ENCODE data around the gene MT1X.
A peak's percentile ranks its signal among the peaks of the same experiment; 100 is the strongest.

- TF ChIP-seq CTCF (optimal IDR thresholded peaks at IDR 0.05 in 1 of 3, IDR thresholded peaks at IDR 0.05 in 1 of 3, conservative IDR thresholded peaks at IDR 0.05 in 1 of 3; ENCODE audit: extremely low read depth in 1 of 3, insufficient read depth in 2 of 3, low read length in 3 of 3), result peak; percentile 65 to 72 (median 67)
- no peak for TF ChIP-seq EZH2 (IDR thresholded peaks at IDR 0.05; ENCODE audit: low read length)
Measured at GRCh38 chr16:56673921-56674320, 8.3 kb upstream of the MT1X start.
